Right lung (tissue), 5 donors: ENCODE results near the gene DENND5A. TPM values are rescaled to one million over a fixed set of nuclear protein-coding genes. Genes with fewer than 3 reads are reported as not detected.
"Not testable (repeated sequence)": the region's sequence is repeated elsewhere in the genome, so short reads cannot be mapped to it uniquely, and the experiment has no call there.

ENCODE experiments used
- DNase-seq, 2 donors: peaks; one replicate each; pipeline ENCODE4 v3.0.0-alpha.2; 2013
- polyA plus RNA-seq, 5 donors: library from polyadenylated mRNA; unstranded; fragments of 120-200 nt; gene quantifications; one replicate each; pipeline versions ENCODE4 v1.2.1 to v1.2.3, GENCODE V29; 2013; ENCODE audit warnings: inconsistent platforms in 1 of 5, low replicate concordance in 1 of 5; ENCODE audit not compliant: insufficient read length in 5 of 5, insufficient read depth in 1 of 5

DENND5A gene
- polyA plus RNA-seq, 5 donors = 69.0 to 93.2 (median 91.7) TPM

GRCh38 chr11:9178716-9179115 is 86.4 kb downstream of the DENND5A start:
- no peak for DNase-seq

GRCh38 chr11:9177438-9178091 is 87.6 kb downstream of the DENND5A start:
- DNase-seq = no peak

GRCh38 chr11:9176550-9176949 is 88.6 kb downstream of the DENND5A start:
- DNase-seq = no peak

- no peak for DNase-seq
Measured at GRCh38 chr11:9176136-9176535, 89.0 kb downstream of the DENND5A start.

GRCh38 chr11:9172389-9172788 is 92.8 kb downstream of the DENND5A start:
- no peak for DNase-seq

GRCh38 chr11:9170450-9170849 is 94.7 kb downstream of the DENND5A start:
- DNase-seq = no peak

- no peak for DNase-seq
Measured at GRCh38 chr11:9169595-9170295, 95.4 kb downstream of the DENND5A start.

GRCh38 chr11:9161991-9162390 is 103.2 kb downstream of the DENND5A start:
- not testable (repeated sequence) for DNase-seq

- DNase-seq = no peak
Measured at GRCh38 chr11:9160166-9160565, 105.0 kb downstream of the DENND5A start.

- no peak for DNase-seq
Measured at GRCh38 chr11:9158898-9159391, 106.2 kb downstream of the DENND5A start.

- DNase-seq = no peak
Measured at GRCh38 chr11:9155930-9156329, 109.2 kb downstream of the DENND5A start.

- no peak for DNase-seq
Measured at GRCh38 chr11:9153651-9154050, 111.5 kb downstream of the DENND5A start.

GRCh38 chr11:9151631-9152030 is 113.5 kb downstream of the DENND5A start:
- no peak for DNase-seq

GRCh38 chr11:9150926-9151325 is 114.2 kb downstream of the DENND5A start:
- no peak for DNase-seq

GRCh38 chr11:9150501-9150900 is 114.6 kb downstream of the DENND5A start:
- no peak for DNase-seq

GRCh38 chr11:9148727-9149126 is 116.4 kb downstream of the DENND5A start:
- DNase-seq = no peak

- DNase-seq = no peak
Measured at GRCh38 chr11:9148035-9148434, 117.1 kb downstream of the DENND5A start.

- no peak for DNase-seq
Measured at GRCh38 chr11:9146477-9146876, 118.7 kb downstream of the DENND5A start.

- DNase-seq = no peak
Measured at GRCh38 chr11:9145283-9145682, 119.9 kb downstream of the DENND5A start.

GRCh38 chr11:9144828-9145227 is 120.3 kb downstream of the DENND5A start:
- no peak for DNase-seq

- no peak for DNase-seq
Measured at GRCh38 chr11:9143721-9144120, 121.4 kb downstream of the DENND5A start.

GRCh38 chr11:9142732-9143131 is 122.4 kb downstream of the DENND5A start:
- no peak for DNase-seq

GRCh38 chr11:9141186-9141585 is 124.0 kb downstream of the DENND5A start:
- DNase-seq = no peak
